ENCODE data around the gene ST3GAL4. TPM values are rescaled to one million over a fixed set of nuclear protein-coding genes. Genes with fewer than 3 reads are reported as not detected.

Gene ST3GAL4
- total RNA-seq, 1 experiment from 2014 or later, result 11.2 TPM

GRCh38 chr11:126348806-126349582 lies 6.5 kb upstream of the ST3GAL4 start:
- Mint-ChIP-seq H3K9me3 (ENCODE audit: unreplicated experiment) (no peaks in the 10 kb centered on the region), H3K27ac (ENCODE audit: unreplicated experiment) (no peak overlapping the region), H3K4me1 (ENCODE audit: low read depth, unreplicated experiment) (peaks cover 11% of the 10 kb centered on the region), H3K27me3 (ENCODE audit: insufficient read depth, unreplicated experiment) (no peaks in the 10 kb centered on the region), H3K36me3 (ENCODE audit: insufficient read depth, unreplicated experiment) (peaks cover 10% of the 10 kb centered on the region), H3K4me3 (ENCODE audit: unreplicated experiment) (no peak overlapping the region)
- Histone ChIP-seq H3K9me3 (no peaks in the 10 kb centered on the region), H3K4me3 (ENCODE audit: low read depth, low read length) (no peak overlapping the region), H3K4me1 (peaks cover 7% of the 10 kb centered on the region; the same call in 1 of the 2 replicates), H3K36me3 (ENCODE audit: control insufficient read depth, insufficient read depth, low read length) (no peaks in the 10 kb centered on the region), H3K27me3 (replicated peaks; ENCODE audit: control insufficient read depth, insufficient read depth, low read length) (no peaks in the 10 kb centered on the region)
- intact Hi-C loops (cut with micrococcal nuclease; ENCODE audit: unreplicated experiment), result no loop called here
- DNase-seq, result no peak
- ChIA-PET POLR2A (interaction anchor here (0.6 kb wide), 1 partner anchor 16 kb away, joined by 3 read pairs; no protein-coding TSS in a partner anchor), CTCF (interaction anchor here (0.8 kb wide), 1 partner anchor 11 kb away, joined by 3 read pairs; no protein-coding TSS in a partner anchor)
- TF ChIP-seq, protein P1, sequence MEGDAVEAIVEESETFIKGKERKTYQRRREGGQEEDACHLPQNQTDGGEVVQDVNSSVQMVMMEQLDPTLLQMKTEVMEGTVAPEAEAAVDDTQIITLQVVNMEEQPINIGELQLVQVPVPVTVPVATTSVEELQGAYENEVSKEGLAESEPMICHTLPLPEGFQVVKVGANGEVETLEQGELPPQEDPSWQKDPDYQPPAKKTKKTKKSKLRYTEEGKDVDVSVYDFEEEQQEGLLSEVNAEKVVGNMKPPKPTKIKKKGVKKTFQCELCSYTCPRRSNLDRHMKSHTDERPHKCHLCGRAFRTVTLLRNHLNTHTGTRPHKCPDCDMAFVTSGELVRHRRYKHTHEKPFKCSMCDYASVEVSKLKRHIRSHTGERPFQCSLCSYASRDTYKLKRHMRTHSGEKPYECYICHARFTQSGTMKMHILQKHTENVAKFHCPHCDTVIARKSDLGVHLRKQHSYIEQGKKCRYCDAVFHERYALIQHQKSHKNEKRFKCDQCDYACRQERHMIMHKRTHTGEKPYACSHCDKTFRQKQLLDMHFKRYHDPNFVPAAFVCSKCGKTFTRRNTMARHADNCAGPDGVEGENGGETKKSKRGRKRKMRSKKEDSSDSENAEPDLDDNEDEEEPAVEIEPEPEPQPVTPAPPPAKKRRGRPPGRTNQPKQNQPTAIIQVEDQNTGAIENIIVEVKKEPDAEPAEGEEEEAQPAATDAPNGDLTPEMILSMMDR (IDR thresholded peaks at IDR 0.05; ENCODE audit: insufficient read depth in 1 of 2, low read depth in 1 of 2, low read length in 1 of 2, severe bottlenecking in 1 of 2, unreplicated experiment in 1 of 2), result no peak
- no TSS peak for BruUV-seq (replicated peaks)

- TF ChIP-seq, protein P1 (IDR thresholded peaks at IDR 0.05; ENCODE audit: insufficient read depth in 1 of 2, low read depth in 1 of 2, low read length in 1 of 2, severe bottlenecking in 1 of 2, unreplicated experiment in 1 of 2), result no peak
- intact Hi-C loops (cut with micrococcal nuclease; ENCODE audit: unreplicated experiment), result no loop called here
- Mint-ChIP-seq H3K27ac (ENCODE audit: unreplicated experiment) (no peak overlapping the region), H3K9me3 (ENCODE audit: unreplicated experiment) (no peaks in the 10 kb centered on the region), H3K4me3 (ENCODE audit: unreplicated experiment) (no peak overlapping the region), H3K36me3 (ENCODE audit: insufficient read depth, unreplicated experiment) (peaks cover 5% of the 10 kb centered on the region), H3K4me1 (ENCODE audit: low read depth, unreplicated experiment) (peaks cover 18% of the 10 kb centered on the region), H3K27me3 (ENCODE audit: insufficient read depth, unreplicated experiment) (no peaks in the 10 kb centered on the region)
- ChIA-PET CTCF (no interaction called here), POLR2A (no interaction called here)
- Histone ChIP-seq H3K4me3 (ENCODE audit: low read depth, low read length) (no peak overlapping the region), H3K27me3 (replicated peaks; ENCODE audit: control insufficient read depth, insufficient read depth, low read length) (no peaks in the 10 kb centered on the region), H3K36me3 (ENCODE audit: control insufficient read depth, insufficient read depth, low read length) (no peaks in the 10 kb centered on the region), H3K4me1 (peaks cover 12% of the 10 kb centered on the region; the same call in 1 of the 2 replicates), H3K9me3 (no peaks in the 10 kb centered on the region)
- DNase-seq, result no peak
- no TSS peak for BruUV-seq (replicated peaks)
Measured at GRCh38 chr11:126350836-126351235, 4.7 kb upstream of the ST3GAL4 start.

DNA sequence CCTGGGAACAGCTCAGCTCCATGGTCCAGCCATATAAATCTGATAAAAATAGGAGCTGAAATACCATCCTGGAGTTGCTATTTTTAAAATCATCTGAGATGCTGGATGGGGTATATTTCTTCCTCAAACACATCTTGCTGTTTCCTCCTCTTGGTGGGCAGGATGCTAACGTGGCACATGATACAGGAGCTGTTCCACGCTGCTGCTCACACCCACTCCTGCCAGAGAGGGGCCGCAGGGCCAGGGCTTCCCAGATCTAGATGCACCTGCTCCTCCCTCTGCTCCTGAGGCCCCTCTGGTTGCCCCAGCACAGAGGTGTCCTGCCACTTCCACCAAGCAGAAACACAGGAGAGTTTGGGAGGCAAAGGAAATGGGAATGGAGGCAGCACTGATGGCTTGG lies 3.3 kb upstream of the ST3GAL4 start:
- no peaks in the 10 kb centered on the region for H3K27me3 Mint-ChIP-seq (ENCODE audit: insufficient read depth, unreplicated experiment)
- no peaks in the 10 kb centered on the region for H3K9me3 ChIP-seq
- peak overlapping the region; percentile 0 for H3K27ac Mint-ChIP-seq (ENCODE audit: unreplicated experiment)
- TF ChIP-seq, protein P1 (IDR thresholded peaks at IDR 0.05; ENCODE audit: insufficient read depth in 1 of 2, low read depth in 1 of 2, low read length in 1 of 2, severe bottlenecking in 1 of 2, unreplicated experiment in 1 of 2), result no peak
- no peak overlapping the region for H3K4me3 Mint-ChIP-seq (ENCODE audit: unreplicated experiment)
- H3K36me3 ChIP-seq (ENCODE audit: control insufficient read depth, insufficient read depth, low read length), result no peaks in the 10 kb centered on the region
- no peak overlapping the region for H3K4me3 ChIP-seq (ENCODE audit: low read depth, low read length)
- H3K9me3 Mint-ChIP-seq (ENCODE audit: unreplicated experiment), result no peaks in the 10 kb centered on the region
- POLR2A ChIA-PET, result no interaction called here
- intact Hi-C loops (cut with micrococcal nuclease; ENCODE audit: unreplicated experiment), result no loop called here
- peaks cover 18% of the 10 kb centered on the region for H3K4me1 ChIP-seq
- CTCF ChIA-PET, result no interaction called here
- peaks cover 18% of the 10 kb centered on the region for H3K4me1 Mint-ChIP-seq (ENCODE audit: low read depth, unreplicated experiment)
- no TSS peak for BruUV-seq (replicated peaks)
- H3K27me3 ChIP-seq (replicated peaks; ENCODE audit: control insufficient read depth, insufficient read depth, low read length), result no peaks in the 10 kb centered on the region
- peaks cover 5% of the 10 kb centered on the region for H3K36me3 Mint-ChIP-seq (ENCODE audit: insufficient read depth, unreplicated experiment)
- no peak for DNase-seq
